ENCODE results near the gene TAF15.
A peak's percentile ranks its signal among the peaks of the same experiment; 100 is the strongest.

The TAF15 gene

GRCh38 chr17:35801583-35802224 is 7.6 kb upstream of the TAF15 start:
- TF ChIP-seq, protein P1, sequence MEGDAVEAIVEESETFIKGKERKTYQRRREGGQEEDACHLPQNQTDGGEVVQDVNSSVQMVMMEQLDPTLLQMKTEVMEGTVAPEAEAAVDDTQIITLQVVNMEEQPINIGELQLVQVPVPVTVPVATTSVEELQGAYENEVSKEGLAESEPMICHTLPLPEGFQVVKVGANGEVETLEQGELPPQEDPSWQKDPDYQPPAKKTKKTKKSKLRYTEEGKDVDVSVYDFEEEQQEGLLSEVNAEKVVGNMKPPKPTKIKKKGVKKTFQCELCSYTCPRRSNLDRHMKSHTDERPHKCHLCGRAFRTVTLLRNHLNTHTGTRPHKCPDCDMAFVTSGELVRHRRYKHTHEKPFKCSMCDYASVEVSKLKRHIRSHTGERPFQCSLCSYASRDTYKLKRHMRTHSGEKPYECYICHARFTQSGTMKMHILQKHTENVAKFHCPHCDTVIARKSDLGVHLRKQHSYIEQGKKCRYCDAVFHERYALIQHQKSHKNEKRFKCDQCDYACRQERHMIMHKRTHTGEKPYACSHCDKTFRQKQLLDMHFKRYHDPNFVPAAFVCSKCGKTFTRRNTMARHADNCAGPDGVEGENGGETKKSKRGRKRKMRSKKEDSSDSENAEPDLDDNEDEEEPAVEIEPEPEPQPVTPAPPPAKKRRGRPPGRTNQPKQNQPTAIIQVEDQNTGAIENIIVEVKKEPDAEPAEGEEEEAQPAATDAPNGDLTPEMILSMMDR (IDR thresholded peaks at IDR 0.05; ENCODE audit: low read depth, low read length): no peak
- no peak overlapping the region for H3K4me3 ChIP-seq (replicated peaks in 1 of 2; ENCODE audit: low read depth in 2 of 2, low read length in 2 of 2)
- DNase-seq (ENCODE audit: low read depth in 2 of 2): peak; percentile 54 to 95

- TF ChIP-seq, protein P1 (IDR thresholded peaks at IDR 0.05; ENCODE audit: low read depth, low read length): peak; percentile 98
- H3K4me3 ChIP-seq (replicated peaks in 1 of 2; ENCODE audit: low read depth in 2 of 2, low read length in 2 of 2): no peak overlapping the region
- DNase-seq (ENCODE audit: low read depth in 2 of 2): peak; percentile 95 to 97
These were observed 4.6 kb upstream of the TAF15 start for GRCh38 chr17:35804658-35805192.

GRCh38 chr17:35807371-35808144 is 1.7 kb upstream of the TAF15 start:
- H3K4me3 ChIP-seq (replicated peaks in 1 of 2; ENCODE audit: low read depth in 2 of 2, low read length in 2 of 2): no peak overlapping the region
- TF ChIP-seq, protein P1 (IDR thresholded peaks at IDR 0.05; ENCODE audit: low read depth, low read length): no peak
- peak; percentile 67 to 73 for DNase-seq (ENCODE audit: low read depth in 2 of 2)

- no peak for DNase-seq (ENCODE audit: low read depth in 2 of 2)
- TF ChIP-seq, protein P1 (IDR thresholded peaks at IDR 0.05; ENCODE audit: low read depth, low read length): no peak
- H3K4me3 ChIP-seq (replicated peaks in 1 of 2; ENCODE audit: low read depth in 2 of 2, low read length in 2 of 2): peak overlapping the region; percentile 54 to 88
These were observed 883 bp upstream of the TAF15 start for GRCh38 chr17:35808240-35808961.

DNA sequence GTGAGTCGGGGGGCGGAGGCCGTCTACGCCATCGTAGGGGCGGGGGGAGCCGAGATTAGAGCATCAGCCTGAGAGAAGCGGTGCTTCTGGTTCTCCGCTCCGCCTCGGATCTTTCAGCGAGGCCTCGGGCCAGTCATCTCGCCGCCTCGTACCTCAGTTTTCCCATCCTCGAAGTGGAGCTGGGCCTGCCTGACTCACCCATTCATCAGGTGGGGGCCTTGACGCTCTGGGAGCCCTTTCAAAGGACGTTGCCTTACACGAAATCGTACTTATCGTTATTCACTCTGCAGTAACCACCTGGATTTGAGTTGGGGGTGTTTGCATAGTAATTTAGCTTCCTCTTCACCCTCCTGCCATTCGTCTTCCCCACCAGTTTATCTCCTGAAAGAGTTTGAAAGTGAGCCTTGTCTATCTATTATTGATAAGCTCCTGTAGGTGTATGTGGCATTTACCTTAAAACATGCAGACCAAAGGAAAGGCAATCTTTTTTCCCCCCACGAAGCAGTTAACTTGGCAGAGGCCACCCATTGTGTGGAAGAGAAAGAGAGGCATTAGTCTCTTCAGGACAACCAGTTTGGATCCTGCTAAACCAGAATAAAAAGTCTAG is 674 bp downstream of the TAF15 start:
- H3K4me3 ChIP-seq (replicated peaks in 1 of 2; ENCODE audit: low read depth in 2 of 2, low read length in 2 of 2): peak overlapping the region; percentile 88 to 96
- peak; percentile 30 to 54 for DNase-seq (ENCODE audit: low read depth in 2 of 2)
- TF ChIP-seq, protein P1 (IDR thresholded peaks at IDR 0.05; ENCODE audit: low read depth, low read length): no peak

DNA sequence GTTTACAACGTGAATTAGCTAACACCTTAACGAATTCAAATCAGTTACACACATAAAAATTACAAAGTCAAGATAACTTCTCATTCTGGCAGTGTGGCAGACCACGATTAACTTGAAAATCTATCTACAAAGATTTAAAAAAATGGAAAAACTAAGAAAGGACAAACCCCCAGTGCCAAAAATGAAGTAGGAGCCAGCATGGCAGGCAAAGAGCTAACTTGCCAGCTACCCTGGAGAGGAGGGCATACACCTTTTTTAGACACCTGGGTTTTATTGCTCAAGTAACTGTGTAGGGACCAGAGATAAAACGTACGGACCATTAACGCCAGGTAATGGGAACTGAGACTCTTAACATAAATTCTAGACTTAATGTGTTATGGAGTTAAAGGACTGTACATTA is 2.5 kb downstream of the TAF15 start:
- TF ChIP-seq, protein P1 (IDR thresholded peaks at IDR 0.05; ENCODE audit: low read depth, low read length): no peak

More for the DNA sequence above, 2.5 kb downstream of the TAF15 start:
- no peak for DNase-seq (ENCODE audit: low read depth in 2 of 2)
- no peak overlapping the region for H3K4me3 ChIP-seq (replicated peaks in 1 of 2; ENCODE audit: low read depth in 2 of 2, low read length in 2 of 2)

Data from cardiac fibroblast (primary cell).